K562 (cell line): ENCODE results near the gene STAT6.

Experiments used
- FOXK2 ChIP-seq, 2 experiments: fragments of 450-650 bp; IDR thresholded peaks in 1 of 2; conservative IDR thresholded peaks in 1 of 2; 2 replicates each; pipeline ENCODE4 v1.6.1; 2016; ENCODE audit warnings: low read depth in 2 of 2, mild to moderate bottlenecking in 1 of 2
- GTF2F1 ChIP-seq: IDR thresholded peaks from 2 replicates; pipeline ENCODE4 v1.6.1; 2011; ENCODE audit warnings: low read depth, low read length, improper control_type of control experiment
- KLF16 ChIP-seq: IDR thresholded peaks from 2 replicates; pipeline ENCODE4 v1.6.1; 2016; ENCODE audit warnings: antibody characterized with exemption
- MYC ChIP-seq, 2 experiments: fragments of 250-450 bp in 1 of 2; sonication (Bioruptor Pico) in 1 of 2; IDR thresholded peaks; 2 replicates each; pipeline versions ENCODE4 v1.5.1 to v1.6.1; 2012 to 2021; ENCODE audit warnings: low read depth in 2 of 2, borderline replicate concordance in 1 of 2, improper control_type of control experiment in 1 of 2, low read length in 1 of 2, mild to moderate bottlenecking in 1 of 2, moderate library complexity in 1 of 2
- NONO ChIP-seq, 2 experiments: fragments of 200-400 bp in 1 of 2; fragments of 450-650 bp in 1 of 2; formaldehyde crosslinking in 1 of 2; IDR thresholded peaks; 2 replicates each; pipeline ENCODE4 v1.6.1; 2017; ENCODE audit warnings: low read depth in 2 of 2, mild to moderate bottlenecking in 2 of 2, moderate library complexity in 2 of 2, low read length in 1 of 2
- POLR2AphosphoS2 ChIP-seq: IDR thresholded peaks from 2 replicates; pipeline ENCODE4 v1.6.1; 2012; ENCODE audit warnings: low read length, improper control_type of control experiment
- RBFOX2 ChIP-seq: fragments of 200-400 bp; formaldehyde crosslinking; IDR thresholded peaks from 2 replicates; pipeline ENCODE4 v1.6.1; 2017; ENCODE audit warnings: low read depth, mild to moderate bottlenecking, low read length, moderate library complexity
- SMAD1 ChIP-seq: fragments of 150-350 bp; IDR thresholded peaks from 2 replicates; pipeline ENCODE4 v1.6.1; 2014; ENCODE audit warnings: low read length, low read depth; ENCODE audit not compliant: partially characterized antibody
- SREBF2 ChIP-seq: sonication (generic); formaldehyde crosslinking; IDR thresholded peaks from 2 replicates; pipeline ENCODE4 v1.4.0; 2020; ENCODE audit warnings: mild to moderate bottlenecking, missing genetic modification reagents
- U2AF2 ChIP-seq: fragments of 200-400 bp; formaldehyde crosslinking; optimal IDR thresholded peaks from 2 replicates; pipeline ENCODE3; 2017; ENCODE audit warnings: low read depth, mild to moderate bottlenecking, low read length
- TF ChIP-seq, protein P1 (sequence below): sonication (generic); formaldehyde crosslinking; IDR thresholded peaks from 2 replicates; pipeline ENCODE4 v1.8.0; 2023; ENCODE audit warnings: missing genetic modification reagents, mild to moderate bottlenecking, borderline replicate concordance
- TF ChIP-seq, protein P2 (sequence below): IDR thresholded peaks from 2 replicates; pipeline ENCODE4 v1.6.1; 2012; ENCODE audit warnings: low read depth, low read length, improper control_type of control experiment, borderline replicate concordance
- TF ChIP-seq, protein P3 (sequence below), 3 experiments: IDR thresholded peaks in 2 of 3; conservative IDR thresholded peaks in 1 of 3; 2 replicates each; pipeline ENCODE4 v1.5.1; 2011 to 2012; ENCODE audit warnings: low read length in 3 of 3, mild to moderate bottlenecking in 3 of 3, control low read depth in 2 of 3, improper control_type of control experiment in 1 of 3, inconsistent platforms in 1 of 3, low read depth in 1 of 3, mixed read lengths in 1 of 3, moderate library complexity in 1 of 3; ENCODE audit not compliant: insufficient read depth in 2 of 3

DNA sequence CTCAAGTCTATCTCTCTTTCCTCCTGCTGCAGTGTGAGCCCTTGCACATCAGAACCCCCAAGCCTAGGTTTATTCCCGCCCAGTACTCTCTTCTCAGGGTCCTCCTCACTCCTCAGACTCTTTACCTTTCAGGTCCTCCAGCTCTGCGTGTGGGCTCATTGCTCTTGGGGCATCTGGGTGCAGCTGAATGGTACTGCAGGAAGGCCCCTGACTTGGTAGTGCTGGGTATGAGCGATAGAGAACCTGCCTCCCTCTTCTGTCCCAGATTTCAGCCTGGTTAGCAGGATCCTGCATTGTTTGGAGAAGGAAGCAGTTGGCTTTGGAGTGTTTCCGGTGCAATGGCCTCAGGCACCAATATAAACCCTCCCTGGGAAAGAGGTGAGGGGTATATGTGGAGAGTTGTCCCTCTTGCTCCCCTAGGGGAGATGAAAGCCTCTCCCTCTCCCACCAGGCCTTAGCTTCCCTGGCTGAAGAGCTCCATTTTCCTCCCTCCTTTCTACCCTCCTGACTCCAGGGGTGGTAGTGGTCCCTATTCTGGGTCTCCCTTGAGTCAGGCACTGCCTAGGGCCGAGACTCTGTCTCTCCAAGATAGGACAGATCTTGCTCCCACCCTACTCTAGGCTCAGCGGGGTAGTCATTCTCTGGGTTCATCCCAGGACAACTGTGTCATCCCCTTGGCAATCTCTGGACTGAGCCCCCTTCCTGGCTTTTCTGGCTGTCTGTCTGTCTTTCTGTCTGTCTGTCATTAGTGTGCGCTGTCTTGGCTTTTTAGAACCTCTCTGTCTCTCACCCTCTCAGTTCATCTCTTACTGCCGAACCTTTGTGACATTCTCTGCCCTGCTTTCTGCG is 21.0 kb upstream of the STAT6 start:
- TF ChIP-seq RBFOX2 (no peak), SMAD1 (no peak), GTF2F1 (no peak), SREBF2 (CRISPR knock-in tag) (no peak), FOXK2 (conservative IDR thresholded peaks at IDR 0.05 in 1 of 2, IDR thresholded peaks at IDR 0.05 in 1 of 2; ENCODE audit: low read depth in 2 of 2) (no peak), NONO (IDR thresholded peaks at IDR 0.05; ENCODE audit: low read depth in 2 of 2, low read length in 1 of 2) (no peak), KLF16 (no peak), MYC (IDR thresholded peaks at IDR 0.05; ENCODE audit: low read depth, low read length) (no peak), MYC (CRISPR knock-in tag; IDR thresholded peaks at IDR 0.05; ENCODE audit: borderline replicate concordance, low read depth) (no peak), POLR2AphosphoS2 (no peak), U2AF2 (no peak)
- TF ChIP-seq, protein P1, sequence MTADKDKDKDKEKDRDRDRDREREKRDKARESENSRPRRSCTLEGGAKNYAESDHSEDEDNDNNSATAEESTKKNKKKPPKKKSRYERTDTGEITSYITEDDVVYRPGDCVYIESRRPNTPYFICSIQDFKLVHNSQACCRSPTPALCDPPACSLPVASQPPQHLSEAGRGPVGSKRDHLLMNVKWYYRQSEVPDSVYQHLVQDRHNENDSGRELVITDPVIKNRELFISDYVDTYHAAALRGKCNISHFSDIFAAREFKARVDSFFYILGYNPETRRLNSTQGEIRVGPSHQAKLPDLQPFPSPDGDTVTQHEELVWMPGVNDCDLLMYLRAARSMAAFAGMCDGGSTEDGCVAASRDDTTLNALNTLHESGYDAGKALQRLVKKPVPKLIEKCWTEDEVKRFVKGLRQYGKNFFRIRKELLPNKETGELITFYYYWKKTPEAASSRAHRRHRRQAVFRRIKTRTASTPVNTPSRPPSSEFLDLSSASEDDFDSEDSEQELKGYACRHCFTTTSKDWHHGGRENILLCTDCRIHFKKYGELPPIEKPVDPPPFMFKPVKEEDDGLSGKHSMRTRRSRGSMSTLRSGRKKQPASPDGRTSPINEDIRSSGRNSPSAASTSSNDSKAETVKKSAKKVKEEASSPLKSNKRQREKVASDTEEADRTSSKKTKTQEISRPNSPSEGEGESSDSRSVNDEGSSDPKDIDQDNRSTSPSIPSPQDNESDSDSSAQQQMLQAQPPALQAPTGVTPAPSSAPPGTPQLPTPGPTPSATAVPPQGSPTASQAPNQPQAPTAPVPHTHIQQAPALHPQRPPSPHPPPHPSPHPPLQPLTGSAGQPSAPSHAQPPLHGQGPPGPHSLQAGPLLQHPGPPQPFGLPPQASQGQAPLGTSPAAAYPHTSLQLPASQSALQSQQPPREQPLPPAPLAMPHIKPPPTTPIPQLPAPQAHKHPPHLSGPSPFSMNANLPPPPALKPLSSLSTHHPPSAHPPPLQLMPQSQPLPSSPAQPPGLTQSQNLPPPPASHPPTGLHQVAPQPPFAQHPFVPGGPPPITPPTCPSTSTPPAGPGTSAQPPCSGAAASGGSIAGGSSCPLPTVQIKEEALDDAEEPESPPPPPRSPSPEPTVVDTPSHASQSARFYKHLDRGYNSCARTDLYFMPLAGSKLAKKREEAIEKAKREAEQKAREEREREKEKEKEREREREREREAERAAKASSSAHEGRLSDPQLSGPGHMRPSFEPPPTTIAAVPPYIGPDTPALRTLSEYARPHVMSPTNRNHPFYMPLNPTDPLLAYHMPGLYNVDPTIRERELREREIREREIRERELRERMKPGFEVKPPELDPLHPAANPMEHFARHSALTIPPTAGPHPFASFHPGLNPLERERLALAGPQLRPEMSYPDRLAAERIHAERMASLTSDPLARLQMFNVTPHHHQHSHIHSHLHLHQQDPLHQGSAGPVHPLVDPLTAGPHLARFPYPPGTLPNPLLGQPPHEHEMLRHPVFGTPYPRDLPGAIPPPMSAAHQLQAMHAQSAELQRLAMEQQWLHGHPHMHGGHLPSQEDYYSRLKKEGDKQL, result no peak
- TF ChIP-seq, protein P2, sequence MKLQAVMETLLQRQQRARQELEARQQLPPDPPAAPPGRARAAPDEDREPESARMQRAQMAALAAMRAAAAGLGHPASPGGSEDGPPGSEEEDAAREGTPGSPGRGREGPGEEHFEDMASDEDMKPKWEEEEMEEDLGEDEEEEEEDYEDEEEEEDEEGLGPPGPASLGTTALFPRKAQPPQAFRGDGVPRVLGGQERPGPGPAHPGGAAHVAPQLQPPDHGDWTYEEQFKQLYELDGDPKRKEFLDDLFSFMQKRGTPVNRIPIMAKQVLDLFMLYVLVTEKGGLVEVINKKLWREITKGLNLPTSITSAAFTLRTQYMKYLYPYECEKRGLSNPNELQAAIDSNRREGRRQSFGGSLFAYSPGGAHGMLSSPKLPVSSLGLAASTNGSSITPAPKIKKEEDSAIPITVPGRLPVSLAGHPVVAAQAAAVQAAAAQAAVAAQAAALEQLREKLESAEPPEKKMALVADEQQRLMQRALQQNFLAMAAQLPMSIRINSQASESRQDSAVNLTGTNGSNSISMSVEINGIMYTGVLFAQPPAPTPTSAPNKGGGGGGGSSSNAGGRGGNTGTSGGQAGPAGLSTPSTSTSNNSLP, result no peak
- TF ChIP-seq, protein P3, sequence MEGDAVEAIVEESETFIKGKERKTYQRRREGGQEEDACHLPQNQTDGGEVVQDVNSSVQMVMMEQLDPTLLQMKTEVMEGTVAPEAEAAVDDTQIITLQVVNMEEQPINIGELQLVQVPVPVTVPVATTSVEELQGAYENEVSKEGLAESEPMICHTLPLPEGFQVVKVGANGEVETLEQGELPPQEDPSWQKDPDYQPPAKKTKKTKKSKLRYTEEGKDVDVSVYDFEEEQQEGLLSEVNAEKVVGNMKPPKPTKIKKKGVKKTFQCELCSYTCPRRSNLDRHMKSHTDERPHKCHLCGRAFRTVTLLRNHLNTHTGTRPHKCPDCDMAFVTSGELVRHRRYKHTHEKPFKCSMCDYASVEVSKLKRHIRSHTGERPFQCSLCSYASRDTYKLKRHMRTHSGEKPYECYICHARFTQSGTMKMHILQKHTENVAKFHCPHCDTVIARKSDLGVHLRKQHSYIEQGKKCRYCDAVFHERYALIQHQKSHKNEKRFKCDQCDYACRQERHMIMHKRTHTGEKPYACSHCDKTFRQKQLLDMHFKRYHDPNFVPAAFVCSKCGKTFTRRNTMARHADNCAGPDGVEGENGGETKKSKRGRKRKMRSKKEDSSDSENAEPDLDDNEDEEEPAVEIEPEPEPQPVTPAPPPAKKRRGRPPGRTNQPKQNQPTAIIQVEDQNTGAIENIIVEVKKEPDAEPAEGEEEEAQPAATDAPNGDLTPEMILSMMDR (IDR thresholded peaks at IDR 0.05 in 2 of 3, conservative IDR thresholded peaks at IDR 0.05 in 1 of 3; ENCODE audit: insufficient read depth in 2 of 3, low read depth in 1 of 3, low read length in 3 of 3), result no peak
